ENCODE measurements around the gene ADAMTSL3. TPM values are rescaled to one million over a fixed set of nuclear protein-coding genes. Genes with fewer than 3 reads are reported as not detected.

The ADAMTSL3 gene
- total RNA-seq, 8 experiments from 2014 or later, result 0.08 to 53.7 (median 0.32) TPM

- ATAC-seq (replicated peaks in 6 of 8), result peak in 1 of 8 experiments; percentile 37
- WGBS, 10 experiments, result 29 to 100% (median 71%) methylated on average over 1 of the region's 1 CpG; no CpG with 5 or more reads in 1 of the 10 experiments
- Histone ChIP-seq H3K27ac (no peak overlapping the region), H3K4me3 (no peak overlapping the region), H3K4me1 (replicated peaks in 1 of 2) (no peaks in the 10 kb centered on the region)
- in situ Hi-C loops (cut with MboI; ENCODE audit: low pct_unique_long_range_greater_than_20kb in 2 of 9, low sequenced_read_pairs in 9 of 9, unreplicated experiment in 9 of 9), result no loop called here
These were observed 236.7 kb downstream of the ADAMTSL3 start for GRCh38 chr15:83890587-83890986.

GRCh38 chr15:83892498-83892897 lies 238.6 kb downstream of the ADAMTSL3 start:
- no peaks in the 10 kb centered on the region for H3K4me1 ChIP-seq (replicated peaks in 1 of 2)
- in situ Hi-C loops (cut with MboI; ENCODE audit: low pct_unique_long_range_greater_than_20kb in 2 of 9, low sequenced_read_pairs in 9 of 9, unreplicated experiment in 9 of 9), result no loop called here
- ATAC-seq (replicated peaks in 6 of 8), result no peak
- H3K27ac ChIP-seq, result no peak overlapping the region
- 62 to 100% (median 100%) methylated on average over 1 to 4 of the region's 4 CpGs; no CpG with 5 or more reads in 1 of the 10 experiments for WGBS, 10 experiments
- H3K4me3 ChIP-seq, result no peak overlapping the region

DNA sequence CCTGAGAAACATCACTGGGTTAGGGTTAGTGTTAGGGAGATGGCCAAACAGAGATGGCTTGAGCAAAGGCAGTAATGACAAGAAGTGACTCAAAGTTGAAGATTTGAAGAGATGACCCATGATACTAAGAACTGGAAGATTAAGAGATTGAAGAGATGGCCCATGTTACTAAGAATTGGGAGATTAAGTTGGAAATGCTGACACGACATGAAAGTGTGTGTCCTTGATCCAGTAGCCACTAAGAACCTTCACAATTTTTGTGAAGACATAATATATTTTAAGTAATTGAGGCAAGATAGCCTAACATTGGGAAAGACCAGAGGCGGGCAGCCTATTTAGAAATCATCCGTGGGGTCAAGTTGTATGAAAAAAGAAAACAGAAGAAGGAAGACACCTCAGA lies 239.4 kb downstream of the ADAMTSL3 start:
- Histone ChIP-seq H3K27ac (no peak overlapping the region), H3K4me1 (replicated peaks in 1 of 2) (no peaks in the 10 kb centered on the region), H3K4me3 (no peak overlapping the region)
- in situ Hi-C loops (cut with MboI; ENCODE audit: low pct_unique_long_range_greater_than_20kb in 2 of 9, low sequenced_read_pairs in 9 of 9, unreplicated experiment in 9 of 9), result no loop called here
- no peak for ATAC-seq (replicated peaks in 6 of 8)
- 29 to 100% (median 75%) methylated on average over 1 to 3 of the region's 3 CpGs; no CpG with 5 or more reads in 1 of the 10 experiments for WGBS, 10 experiments

DNA sequence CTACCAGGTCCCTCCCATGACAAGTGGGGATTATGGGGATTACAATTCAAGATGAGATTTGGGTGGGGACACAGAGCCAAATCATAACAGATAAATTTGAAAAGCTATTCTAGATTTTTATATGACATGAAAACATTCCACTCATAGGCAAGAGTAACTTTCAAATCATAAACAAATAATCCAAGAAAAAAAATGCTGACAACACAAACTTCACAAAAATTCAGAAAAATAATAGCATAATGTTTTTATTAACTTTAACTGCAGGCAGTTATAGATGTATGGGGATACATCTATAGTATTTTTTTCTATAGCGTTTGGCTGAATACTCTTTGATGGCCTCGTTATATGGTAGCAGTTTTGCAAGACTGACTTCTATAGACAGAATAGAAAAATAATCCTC lies 243.1 kb downstream of the ADAMTSL3 start:
- Histone ChIP-seq H3K4me3 (no peak overlapping the region), H3K4me1 (replicated peaks in 1 of 2) (no peaks in the 10 kb centered on the region), H3K27ac (no peak overlapping the region)
- WGBS, 10 experiments, result 38 to 100% (median 86%) methylated on average over 1 to 2 of the region's 2 CpGs; no CpG with 5 or more reads in 1 of the 10 experiments
- ATAC-seq (replicated peaks in 6 of 8), result no peak
- in situ Hi-C loops (cut with MboI; ENCODE audit: low pct_unique_long_range_greater_than_20kb in 2 of 9, low sequenced_read_pairs in 9 of 9, unreplicated experiment in 9 of 9), result no loop called here

- in situ Hi-C loops (cut with MboI; ENCODE audit: low pct_unique_long_range_greater_than_20kb in 2 of 9, low sequenced_read_pairs in 9 of 9, unreplicated experiment in 9 of 9), result no loop called here
- 0 to 100% (median 84%) methylated on average over 2 of the region's 2 CpGs; no CpG with 5 or more reads in 1 of the 10 experiments for WGBS, 10 experiments
- Histone ChIP-seq H3K4me1 (replicated peaks in 1 of 2) (no peaks in the 10 kb centered on the region), H3K4me3 (no peak overlapping the region), H3K27ac (no peak overlapping the region)
- no peak for ATAC-seq (replicated peaks in 6 of 8)
These were observed 244.4 kb downstream of the ADAMTSL3 start for GRCh38 chr15:83898361-83898760.

- H3K4me3 ChIP-seq, result no peak overlapping the region
- H3K4me1 ChIP-seq (replicated peaks in 1 of 2), result no peaks in the 10 kb centered on the region
- WGBS, 10 experiments, result 0 to 100% (median 86%) methylated on average over 1 to 2 of the region's 2 CpGs; no CpG with 5 or more reads in 1 of the 10 experiments
- no peak for ATAC-seq (replicated peaks in 6 of 8)
- no peak overlapping the region for H3K27ac ChIP-seq
- in situ Hi-C loops (cut with MboI; ENCODE audit: low pct_unique_long_range_greater_than_20kb in 2 of 9, low sequenced_read_pairs in 9 of 9, unreplicated experiment in 9 of 9), result no loop called here
These were observed 245.7 kb downstream of the ADAMTSL3 start for GRCh38 chr15:83899670-83900069.

GRCh38 chr15:83904107-83905040 lies 250.5 kb downstream of the ADAMTSL3 start:
- H3K4me3 ChIP-seq, result no peak overlapping the region
- no peak overlapping the region for H3K27ac ChIP-seq
- in situ Hi-C loops (cut with MboI; ENCODE audit: low pct_unique_long_range_greater_than_20kb in 2 of 9, low sequenced_read_pairs in 9 of 9, unreplicated experiment in 9 of 9), result no loop called here
- WGBS, 10 experiments, result 5 to 80% (median 59%) methylated on average over 5 to 10 of the region's 11 CpGs; no CpG with 5 or more reads in 1 of the 10 experiments
- H3K4me1 ChIP-seq (replicated peaks in 1 of 2), result no peaks in the 10 kb centered on the region
- peak in 3 of 8 experiments; percentile 74 to 92 (median 78) for ATAC-seq (replicated peaks in 6 of 8)

- Histone ChIP-seq H3K27ac (no peak overlapping the region), H3K4me1 (replicated peaks in 1 of 2) (no peaks in the 10 kb centered on the region), H3K4me3 (no peak overlapping the region)
- WGBS, 10 experiments, result 54 to 93% (median 77%) methylated on average over 1 to 5 of the region's 5 CpGs; no CpG with 5 or more reads in 1 of the 10 experiments
- in situ Hi-C loops (cut with MboI; ENCODE audit: low pct_unique_long_range_greater_than_20kb in 2 of 9, low sequenced_read_pairs in 9 of 9, unreplicated experiment in 9 of 9), result no loop called here
- ATAC-seq (replicated peaks in 6 of 8), result no peak
These were observed 251.8 kb downstream of the ADAMTSL3 start for GRCh38 chr15:83905556-83906273.

GRCh38 chr15:83911345-83911744 lies 257.4 kb downstream of the ADAMTSL3 start:
- in situ Hi-C loops (cut with MboI; ENCODE audit: low pct_unique_long_range_greater_than_20kb in 2 of 9, low sequenced_read_pairs in 9 of 9, unreplicated experiment in 9 of 9), result no loop called here
- no peak for ATAC-seq (replicated peaks in 6 of 8)
- Histone ChIP-seq H3K4me3 (no peak overlapping the region), H3K4me1 (replicated peaks in 1 of 2) (no peaks in the 10 kb centered on the region), H3K27ac (no peak overlapping the region)
- 0 to 100% (median 40%) methylated on average over 1 to 3 of the region's 3 CpGs; no CpG with 5 or more reads in 3 of the 10 experiments for WGBS, 10 experiments

DNA sequence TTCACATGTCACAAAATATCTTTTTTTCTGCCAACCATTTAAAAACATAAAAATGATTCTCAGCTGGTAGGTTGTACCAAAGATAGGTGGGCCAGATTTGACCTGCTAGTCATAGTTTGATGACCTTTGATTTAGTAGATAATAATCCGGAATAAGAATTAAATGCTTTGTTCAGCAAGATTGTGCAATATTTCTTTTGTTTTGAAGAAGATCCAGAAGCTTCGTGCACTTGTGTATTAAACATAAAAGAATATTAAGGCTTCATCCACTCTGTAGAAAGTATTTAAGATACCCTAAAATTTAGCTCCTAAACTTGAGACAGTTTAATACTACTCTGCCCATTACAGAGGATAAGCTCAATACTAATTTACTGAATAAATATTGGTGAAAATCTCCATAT lies 258.4 kb downstream of the ADAMTSL3 start:
- no peak for ATAC-seq (replicated peaks in 6 of 8)

GRCh38 chr15:83913034-83913632 lies 259.2 kb downstream of the ADAMTSL3 start:
- no peak overlapping the region for H3K4me3 ChIP-seq
- no peaks in the 10 kb centered on the region for H3K4me1 ChIP-seq (replicated peaks in 1 of 2)
- 73 to 100% (median 87%) methylated on average over 1 to 13 of the region's 14 CpGs; no CpG with 5 or more reads in 1 of the 10 experiments for WGBS, 10 experiments
- in situ Hi-C loops (cut with MboI; ENCODE audit: low pct_unique_long_range_greater_than_20kb in 2 of 9, low sequenced_read_pairs in 9 of 9, unreplicated experiment in 9 of 9), result no loop called here
- ATAC-seq (replicated peaks in 6 of 8), result no peak
- no peak overlapping the region for H3K27ac ChIP-seq

More for the DNA sequence above, 258.4 kb downstream of the ADAMTSL3 start:
- WGBS, 10 experiments, result 40 to 94% (median 78%) methylated on average over 1 to 2 of the region's 2 CpGs; no CpG with 5 or more reads in 1 of the 10 experiments
- Histone ChIP-seq H3K4me1 (replicated peaks in 1 of 2) (no peaks in the 10 kb centered on the region), H3K27ac (no peak overlapping the region), H3K4me3 (no peak overlapping the region)
- in situ Hi-C loops (cut with MboI; ENCODE audit: low pct_unique_long_range_greater_than_20kb in 2 of 9, low sequenced_read_pairs in 9 of 9, unreplicated experiment in 9 of 9), result no loop called here

- in situ Hi-C loops (cut with MboI; ENCODE audit: low pct_unique_long_range_greater_than_20kb in 2 of 9, low sequenced_read_pairs in 9 of 9, unreplicated experiment in 9 of 9), result no loop called here
- peak in 1 of 8 experiments; percentile 19 for ATAC-seq (replicated peaks in 6 of 8)
- no peak overlapping the region for H3K4me3 ChIP-seq
- no peak overlapping the region for H3K27ac ChIP-seq
- 0 to 100% (median 63%) methylated on average over 1 of the region's 1 CpG; no CpG with 5 or more reads in 3 of the 10 experiments for WGBS, 10 experiments
- no peaks in the 10 kb centered on the region for H3K4me1 ChIP-seq (replicated peaks in 1 of 2)
These were observed 261.0 kb downstream of the ADAMTSL3 start for GRCh38 chr15:83914906-83915305.

- in situ Hi-C loops (cut with MboI; ENCODE audit: low pct_unique_long_range_greater_than_20kb in 2 of 9, low sequenced_read_pairs in 9 of 9, unreplicated experiment in 9 of 9), result no loop called here
- H3K4me1 ChIP-seq (replicated peaks in 1 of 2), result no peaks in the 10 kb centered on the region
- no peak overlapping the region for H3K27ac ChIP-seq
- H3K4me3 ChIP-seq, result no peak overlapping the region
- 0 to 69% (median 16%) methylated on average over 1 of the region's 1 CpG; no CpG with 5 or more reads in 2 of the 10 experiments for WGBS, 10 experiments
- no peak for ATAC-seq (replicated peaks in 6 of 8)
These were observed 263.5 kb downstream of the ADAMTSL3 start for GRCh38 chr15:83917432-83917831.

Data from motor neuron (in vitro differentiated cells).